Calu3 (cell line): ENCODE measurements around the gene RARA. TPM values are rescaled to one million over a fixed set of nuclear protein-coding genes. Genes with fewer than 3 reads are reported as not detected.
"Not testable (repeated sequence)": the region's sequence is repeated elsewhere in the genome, so short reads cannot be mapped to it uniquely, and the experiment has no call there.

ENCODE experiments used
- BruUV-seq: library from RNA; stranded (reverse); fragments of 400-500 nt; replicated peaks from 2 replicates; lab custom pipeline; 2021; lab: Mats Ljungman, UMichigan
- CTCF ChIA-PET: fragments of 300-600 bp; sonication (Branson Sonifier 250); formaldehyde crosslinking; loops from one replicate; lab custom pipeline; 2022; ENCODE audit warnings: antibody characterized with exemption; lab: Charles Lee
- DNase-seq: peaks from one replicate; pipeline ENCODE4 v3.0.0; 2022
- H3K27ac Mint-ChIP-seq: one replicate; pipeline ENCODE4 v1.8.0; 2022; ENCODE audit warnings: mixed read lengths; ENCODE audit not compliant: unreplicated experiment
- H3K27me3 Mint-ChIP-seq: one replicate; pipeline ENCODE4 v1.8.0; 2022; ENCODE audit warnings: mixed read lengths; ENCODE audit not compliant: unreplicated experiment
- H3K36me3 Mint-ChIP-seq: one replicate; pipeline ENCODE4 v1.8.0; 2022; ENCODE audit warnings: mild to moderate bottlenecking, moderate library complexity, mixed read lengths; ENCODE audit not compliant: insufficient read depth, unreplicated experiment
- H3K4me1 Mint-ChIP-seq: one replicate; pipeline ENCODE4 v1.8.0; 2022; ENCODE audit warnings: mild to moderate bottlenecking, low read depth, mixed read lengths; ENCODE audit not compliant: unreplicated experiment
- H3K4me3 Mint-ChIP-seq: one replicate; pipeline ENCODE4 v1.8.0; 2022; ENCODE audit warnings: mild to moderate bottlenecking, low read depth, moderate library complexity, mixed read lengths; ENCODE audit not compliant: unreplicated experiment
- H3K9me3 Mint-ChIP-seq: one replicate; pipeline ENCODE4 v1.8.0; 2022; ENCODE audit warnings: low read depth, mixed read lengths; ENCODE audit not compliant: unreplicated experiment
- intact Hi-C: fragments of 100-400 bp; cut with micrococcal nuclease; formaldehyde crosslinking; loops from one replicate; pipeline ENCODE4 v1.10.0; 2022; ENCODE audit not compliant: unreplicated experiment
- total RNA-seq: library from RNA; stranded (reverse); gene quantifications from 2 replicates; pipeline ENCODE4 v1.2.3, GENCODE V29; 2022
- TF ChIP-seq, protein P1 (sequence below): fragments of 200-600 bp; IDR thresholded peaks from one replicate; pipeline ENCODE4 v1.8.0; 2022; ENCODE audit warnings: antibody characterized with exemption; ENCODE audit not compliant: unreplicated experiment

Gene RARA
- total RNA-seq, 1 experiment from 2014 or later, result 150 TPM

GRCh38 chr17:40303009-40303657 lies 5.8 kb upstream of the RARA start:
- BruUV-seq, result no TSS peak
- Mint-ChIP-seq H3K27ac (peak overlapping the region; percentile 26), H3K4me3 (no peak overlapping the region), H3K36me3 (peaks cover 73% of the 10 kb centered on the region), H3K27me3 (no peaks in the 10 kb centered on the region), H3K4me1 (peaks cover 34% of the 10 kb centered on the region), H3K9me3 (no peaks in the 10 kb centered on the region)
- DNase-seq, result peak; percentile 94
- CTCF ChIA-PET, result interaction anchor here (0.6 to 36.5 kb wide), 20 partner anchors 9 to 505 kb away, joined by 3 to 1520 read pairs (median 6); partner anchors contain the start of genes GJD3, TOP2A and WIPF2
- intact Hi-C loops, result loop anchor here (1.0 to 5.0 kb wide), 6 partner anchors 14 to 258 kb away; no protein-coding TSS in a partner anchor
- TF ChIP-seq, protein P1, sequence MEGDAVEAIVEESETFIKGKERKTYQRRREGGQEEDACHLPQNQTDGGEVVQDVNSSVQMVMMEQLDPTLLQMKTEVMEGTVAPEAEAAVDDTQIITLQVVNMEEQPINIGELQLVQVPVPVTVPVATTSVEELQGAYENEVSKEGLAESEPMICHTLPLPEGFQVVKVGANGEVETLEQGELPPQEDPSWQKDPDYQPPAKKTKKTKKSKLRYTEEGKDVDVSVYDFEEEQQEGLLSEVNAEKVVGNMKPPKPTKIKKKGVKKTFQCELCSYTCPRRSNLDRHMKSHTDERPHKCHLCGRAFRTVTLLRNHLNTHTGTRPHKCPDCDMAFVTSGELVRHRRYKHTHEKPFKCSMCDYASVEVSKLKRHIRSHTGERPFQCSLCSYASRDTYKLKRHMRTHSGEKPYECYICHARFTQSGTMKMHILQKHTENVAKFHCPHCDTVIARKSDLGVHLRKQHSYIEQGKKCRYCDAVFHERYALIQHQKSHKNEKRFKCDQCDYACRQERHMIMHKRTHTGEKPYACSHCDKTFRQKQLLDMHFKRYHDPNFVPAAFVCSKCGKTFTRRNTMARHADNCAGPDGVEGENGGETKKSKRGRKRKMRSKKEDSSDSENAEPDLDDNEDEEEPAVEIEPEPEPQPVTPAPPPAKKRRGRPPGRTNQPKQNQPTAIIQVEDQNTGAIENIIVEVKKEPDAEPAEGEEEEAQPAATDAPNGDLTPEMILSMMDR, result peak; percentile 99

- Mint-ChIP-seq H3K27me3 (no peaks in the 10 kb centered on the region), H3K9me3 (no peaks in the 10 kb centered on the region), H3K4me1 (peaks cover 34% of the 10 kb centered on the region), H3K36me3 (peaks cover 65% of the 10 kb centered on the region), H3K4me3 (no peak overlapping the region), H3K27ac (peak overlapping the region; percentile 8)
- intact Hi-C loops, result loop anchor here (1.0 to 5.0 kb wide), 6 partner anchors 13 to 257 kb away; no protein-coding TSS in a partner anchor
- CTCF ChIA-PET, result interaction anchor here (0.6 to 36.5 kb wide), 18 partner anchors 10 to 1496 kb away, joined by 3 to 1520 read pairs (median 6); partner anchors contain the start of genes GJD3, TOP2A and WIPF2
- TF ChIP-seq, protein P1, result no peak
- BruUV-seq, result no TSS peak
- DNase-seq, result no peak
These were observed 5.0 kb upstream of the RARA start for GRCh38 chr17:40303708-40304551.

GRCh38 chr17:40304552-40304863 lies 4.5 kb upstream of the RARA start:
- DNase-seq, result peak; percentile 34
- H3K4me3 Mint-ChIP-seq, BruUV-seq, H3K9me3 Mint-ChIP-seq, H3K27me3 Mint-ChIP-seq: not testable (repeated sequence)
- Mint-ChIP-seq H3K4me1 (peaks cover 34% of the 10 kb centered on the region), H3K27ac (peak overlapping the region; percentile 8), H3K36me3 (peaks cover 59% of the 10 kb centered on the region)
- CTCF ChIA-PET, result interaction anchor here (0.6 to 36.5 kb wide), 7 partner anchors 11 to 1496 kb away, joined by 3 to 1520 read pairs (median 9); partner anchors contain the start of gene GJD3
- intact Hi-C loops, result loop anchor here (5.0 kb wide), 1 partner anchor 228 kb away; no protein-coding TSS in a partner anchor

GRCh38 chr17:40304866-40305265 lies 4.1 kb upstream of the RARA start:
- H3K9me3 Mint-ChIP-seq, H3K27ac Mint-ChIP-seq, H3K4me3 Mint-ChIP-seq, H3K27me3 Mint-ChIP-seq, BruUV-seq: not testable (repeated sequence)
- CTCF ChIA-PET, result interaction anchor here (0.6 to 36.5 kb wide), 10 partner anchors 11 to 255 kb away, joined by 3 to 1520 read pairs (median 8); partner anchors contain the start of gene GJD3
- H3K4me1 Mint-ChIP-seq, result peaks cover 34% of the 10 kb centered on the region
- intact Hi-C loops, result loop anchor here (5.0 kb wide), 1 partner anchor 227 kb away; no protein-coding TSS in a partner anchor
- H3K36me3 Mint-ChIP-seq, result peaks cover 56% of the 10 kb centered on the region
- DNase-seq, result peak; percentile 17

DNA sequence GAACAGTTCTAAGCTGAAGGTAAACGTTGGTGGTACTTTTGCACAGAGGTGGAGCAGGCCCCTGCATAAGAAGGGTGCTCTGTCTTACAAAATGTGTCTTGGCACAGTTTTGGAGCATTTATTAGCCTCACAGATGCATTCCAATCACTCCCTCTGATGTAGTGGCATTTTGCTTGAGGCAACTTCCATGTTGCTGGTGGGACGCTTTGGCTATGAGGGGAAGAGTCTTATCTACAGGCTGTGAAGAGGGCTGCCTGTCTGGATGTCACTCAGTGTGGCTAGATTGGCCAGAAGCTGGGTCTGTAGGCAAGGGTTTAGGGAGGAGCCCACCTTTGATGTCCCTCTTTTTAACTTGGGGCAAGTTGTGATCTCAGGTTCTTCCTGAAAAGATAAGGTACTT lies 2.6 kb upstream of the RARA start:
- Mint-ChIP-seq H3K4me3 (no peak overlapping the region), H3K36me3 (peaks cover 47% of the 10 kb centered on the region), H3K27me3 (no peaks in the 10 kb centered on the region), H3K9me3 (no peaks in the 10 kb centered on the region), H3K4me1 (peaks cover 23% of the 10 kb centered on the region), H3K27ac (no peak overlapping the region)
- TF ChIP-seq, protein P1, result no peak
- DNase-seq, result peak; percentile 17
- no TSS peak for BruUV-seq
- intact Hi-C loops, result no loop called here
- CTCF ChIA-PET, result interaction anchor here (0.9 to 36.5 kb wide), 11 partner anchors 8 to 253 kb away, joined by 3 to 1520 read pairs (median 8); partner anchors contain the start of genes CDC6, GJD3 and WIPF2
